ENCODE results near the gene ADAM12.

DNA sequence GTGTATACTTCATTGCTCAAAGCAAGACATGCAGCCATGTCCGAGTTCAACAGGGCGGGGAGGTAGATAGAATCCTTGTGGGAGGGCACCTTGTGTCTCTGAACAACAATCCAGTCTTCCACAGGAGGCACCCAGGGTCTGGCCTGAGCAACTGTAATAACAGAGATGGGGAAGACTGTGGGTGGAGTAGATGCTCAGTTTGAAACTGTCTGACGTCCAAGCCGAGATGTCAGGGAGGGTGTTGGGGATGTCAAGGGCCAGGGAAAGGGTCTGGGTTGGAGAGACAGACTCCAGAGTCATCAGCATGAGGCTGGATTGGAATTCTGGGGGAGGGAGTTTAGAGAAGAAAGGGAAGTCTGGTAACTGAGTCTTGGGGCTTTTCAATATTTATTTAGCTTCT is 403.9 kb downstream of the ADAM12 start:
- no peak for TF ChIP-seq CTCF (IDR thresholded peaks at IDR 0.05 in 8 of 11, conservative IDR thresholded peaks at IDR 0.05 in 3 of 11)
- TF ChIP-seq POLR2AphosphoS5 (IDR thresholded peaks at IDR 0.05) = no peak
- TF ChIP-seq POLR2A (IDR thresholded peaks at IDR 0.05) = no peak

Measured in spleen (tissue), 7 donors.